PC-9 (cell line): ENCODE results near the gene ARHGAP11A.

ENCODE experiments used
- EZH2 ChIP-seq: fragments of 200-600 bp; sonication (generic); IDR thresholded peaks from 2 replicates; pipeline ENCODE4 v1.8.0; 2017; ENCODE audit warnings: antibody characterized with exemption, low read depth
- TF ChIP-seq, protein P1 (sequence below): fragments of 200-600 bp; sonication (generic); conservative IDR thresholded peaks from 2 replicates; pipeline ENCODE4 v1.6.1; 2017; ENCODE audit warnings: mixed run types, antibody characterized with exemption, mild to moderate bottlenecking, moderate library complexity

GRCh38 chr15:32677238-32677750 lies 62.0 kb downstream of the ARHGAP11A start:
- TF ChIP-seq, protein P1, sequence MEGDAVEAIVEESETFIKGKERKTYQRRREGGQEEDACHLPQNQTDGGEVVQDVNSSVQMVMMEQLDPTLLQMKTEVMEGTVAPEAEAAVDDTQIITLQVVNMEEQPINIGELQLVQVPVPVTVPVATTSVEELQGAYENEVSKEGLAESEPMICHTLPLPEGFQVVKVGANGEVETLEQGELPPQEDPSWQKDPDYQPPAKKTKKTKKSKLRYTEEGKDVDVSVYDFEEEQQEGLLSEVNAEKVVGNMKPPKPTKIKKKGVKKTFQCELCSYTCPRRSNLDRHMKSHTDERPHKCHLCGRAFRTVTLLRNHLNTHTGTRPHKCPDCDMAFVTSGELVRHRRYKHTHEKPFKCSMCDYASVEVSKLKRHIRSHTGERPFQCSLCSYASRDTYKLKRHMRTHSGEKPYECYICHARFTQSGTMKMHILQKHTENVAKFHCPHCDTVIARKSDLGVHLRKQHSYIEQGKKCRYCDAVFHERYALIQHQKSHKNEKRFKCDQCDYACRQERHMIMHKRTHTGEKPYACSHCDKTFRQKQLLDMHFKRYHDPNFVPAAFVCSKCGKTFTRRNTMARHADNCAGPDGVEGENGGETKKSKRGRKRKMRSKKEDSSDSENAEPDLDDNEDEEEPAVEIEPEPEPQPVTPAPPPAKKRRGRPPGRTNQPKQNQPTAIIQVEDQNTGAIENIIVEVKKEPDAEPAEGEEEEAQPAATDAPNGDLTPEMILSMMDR: no peak
- no peak for TF ChIP-seq EZH2
